Measurements from ENCODE around the gene EPGN. TPM values are rescaled to one million over a fixed set of nuclear protein-coding genes. Genes with fewer than 3 reads are reported as not detected.

EPGN gene
- total and polyA plus RNA-seq, 9 donors: 0.18 to 6.5 (median 0.34) TPM; not detected in 3

- H3K27ac ChIP-seq: no peak overlapping the region
- 96 to 100% (median 96%) methylated on average over 2 of the region's 2 CpGs for WGBS, 3 donors
- H3K36me3 ChIP-seq: no peaks in the 10 kb centered on the region
- no peaks in the 10 kb centered on the region for H3K9me3 ChIP-seq
- TF ChIP-seq CTCF (IDR thresholded peaks at IDR 0.05): no peak
- no peak for TF ChIP-seq POLR2A (IDR thresholded peaks at IDR 0.05)
- TF ChIP-seq EP300 (IDR thresholded peaks at IDR 0.05): no peak
- DNase-seq: no peak
- no peak overlapping the region for H3K4me3 ChIP-seq
- intact Hi-C loops (cut with DNase I): no loop called here
- no peaks in the 10 kb centered on the region for H3K4me1 ChIP-seq (ENCODE audit: insufficient read depth)
- H3K27me3 ChIP-seq: no peaks in the 10 kb centered on the region
Observed at GRCh38 chr4:74314329-74314728, 6.1 kb downstream of the EPGN start.

GRCh38 chr4:74314944-74315343 is 6.7 kb downstream of the EPGN start:
- WGBS, 3 donors: 83 to 85% (median 84%) methylated on average over 2 of the region's 2 CpGs
- Histone ChIP-seq H3K4me1 (ENCODE audit: insufficient read depth) (no peaks in the 10 kb centered on the region), H3K27ac (no peak overlapping the region), H3K27me3 (no peaks in the 10 kb centered on the region), H3K36me3 (no peaks in the 10 kb centered on the region), H3K4me3 (no peak overlapping the region), H3K9me3 (no peaks in the 10 kb centered on the region)
- TF ChIP-seq EP300 (IDR thresholded peaks at IDR 0.05) (no peak), POLR2A (IDR thresholded peaks at IDR 0.05) (no peak), CTCF (IDR thresholded peaks at IDR 0.05) (no peak)
- DNase-seq: no peak
- intact Hi-C loops (cut with DNase I): no loop called here

- DNase-seq: no peak
- intact Hi-C loops (cut with DNase I): no loop called here
- TF ChIP-seq CTCF (IDR thresholded peaks at IDR 0.05): no peak
- no peaks in the 10 kb centered on the region for H3K36me3 ChIP-seq
- no peaks in the 10 kb centered on the region for H3K9me3 ChIP-seq
- H3K4me3 ChIP-seq: no peak overlapping the region
- no peaks in the 10 kb centered on the region for H3K27me3 ChIP-seq
- 88 to 91% (median 88%) methylated on average over 5 of the region's 5 CpGs for WGBS, 3 donors
- no peak overlapping the region for H3K27ac ChIP-seq
- H3K4me1 ChIP-seq (ENCODE audit: insufficient read depth): no peaks in the 10 kb centered on the region
Observed at GRCh38 chr4:74315376-74315775, 7.1 kb downstream of the EPGN start.

- H3K27me3 ChIP-seq: no peaks in the 10 kb centered on the region
Observed at GRCh38 chr4:74316397-74316796, 8.1 kb downstream of the EPGN start.

More at GRCh38 chr4:74316397-74316796, 8.1 kb downstream of the EPGN start:
- no peaks in the 10 kb centered on the region for H3K36me3 ChIP-seq
- H3K4me3 ChIP-seq: no peak overlapping the region
- TF ChIP-seq EP300 (IDR thresholded peaks at IDR 0.05): no peak
- TF ChIP-seq CTCF (IDR thresholded peaks at IDR 0.05): no peak
- no peak for TF ChIP-seq POLR2A (IDR thresholded peaks at IDR 0.05)
- no peaks in the 10 kb centered on the region for H3K9me3 ChIP-seq
- H3K4me1 ChIP-seq (ENCODE audit: insufficient read depth): no peaks in the 10 kb centered on the region
- 41 to 43% (median 41%) methylated on average over 2 of the region's 2 CpGs for WGBS, 3 donors
- no peak for DNase-seq
- H3K27ac ChIP-seq: no peak overlapping the region
- intact Hi-C loops (cut with DNase I): no loop called here
